MCF 10A (cell line): Measurements from ENCODE around the gene TAAR6. TPM values are rescaled to one million over a fixed set of nuclear protein-coding genes. Genes with fewer than 3 reads are reported as not detected.

Experiments
- Bru-seq: library from RNA; stranded (reverse); fragments of 400-500 nt; gene quantifications from one replicate; lab custom pipeline; 2021; lab: Mats Ljungman, UMichigan
- BruChase-seq, 2 experiments: library from RNA; stranded (reverse); fragments of 400-500 nt; gene quantifications; one replicate each; lab custom pipeline; 2021; lab: Mats Ljungman, UMichigan
- BruUV-seq: library from RNA; stranded (reverse); fragments of 400-500 nt; replicated peaks from 2 replicates; lab custom pipeline; 2021; lab: Mats Ljungman, UMichigan
- CTCF ChIA-PET: fragments of 300-600 bp; sonication (Branson Sonifier 250); formaldehyde crosslinking; extraction: SDS; loops from one replicate; lab custom pipeline; 2021; ENCODE audit warnings: antibody characterized with exemption, inconsistent platforms; lab: Yijun Ruan, JAX
- POLR2A ChIA-PET: fragments of 300-600, 350-650 bp; sonication (Branson Sonifier 250); formaldehyde crosslinking; extraction: SDS; loops from one replicate; lab custom pipeline; 2020; ENCODE audit warnings: antibody characterized with exemption, inconsistent platforms; lab: Yijun Ruan, JAX
- DNase-seq: peaks from one replicate; pipeline ENCODE4 v3.0.0-alpha.2; 2018; ENCODE audit not compliant: unreplicated experiment
- H3K27ac Mint-ChIP-seq: one replicate; pipeline ENCODE4 v1.8.0; 2022; ENCODE audit warnings: mild to moderate bottlenecking, low read depth, mixed read lengths; ENCODE audit not compliant: unreplicated experiment
- H3K27me3 Mint-ChIP-seq: one replicate; pipeline ENCODE4 v1.8.0; 2022; ENCODE audit warnings: mixed read lengths; ENCODE audit not compliant: insufficient read depth, unreplicated experiment
- H3K36me3 Mint-ChIP-seq: one replicate; pipeline ENCODE4 v1.8.0; 2022; ENCODE audit warnings: mild to moderate bottlenecking, moderate library complexity, mixed read lengths; ENCODE audit not compliant: insufficient read depth, unreplicated experiment
- H3K4me1 Mint-ChIP-seq: one replicate; pipeline ENCODE4 v1.8.0; 2022; ENCODE audit warnings: mixed read lengths; ENCODE audit not compliant: insufficient read depth, unreplicated experiment
- H3K4me3 Mint-ChIP-seq: one replicate; pipeline ENCODE4 v1.8.0; 2022; ENCODE audit warnings: mild to moderate bottlenecking, moderate library complexity, mixed read lengths; ENCODE audit not compliant: unreplicated experiment
- H3K9me3 Mint-ChIP-seq: one replicate; pipeline ENCODE4 v1.8.0; 2022; ENCODE audit warnings: mixed read lengths; ENCODE audit not compliant: unreplicated experiment
- intact Hi-C: fragments of 100-400 bp; cut with micrococcal nuclease; formaldehyde crosslinking; loops from 2 replicates; pipeline ENCODE4 v1.14.1; 2022
- long read RNA-seq: library from polyadenylated mRNA; stranded (forward); transcript quantifications from one replicate; pipeline ENCODE4 v2.0.0, GENCODE V29; 2022
- total RNA-seq: library from RNA; stranded (reverse); gene quantifications from 2 replicates; pipeline ENCODE4 v1.2.3, GENCODE V29; 2022
- TF ChIP-seq, protein P1 (sequence below): fragments of 200-600 bp; IDR thresholded peaks from one replicate; pipeline ENCODE4 v1.8.0; 2022; ENCODE audit warnings: antibody characterized with exemption, mild to moderate bottlenecking; ENCODE audit not compliant: unreplicated experiment

TAAR6 gene, protein sequence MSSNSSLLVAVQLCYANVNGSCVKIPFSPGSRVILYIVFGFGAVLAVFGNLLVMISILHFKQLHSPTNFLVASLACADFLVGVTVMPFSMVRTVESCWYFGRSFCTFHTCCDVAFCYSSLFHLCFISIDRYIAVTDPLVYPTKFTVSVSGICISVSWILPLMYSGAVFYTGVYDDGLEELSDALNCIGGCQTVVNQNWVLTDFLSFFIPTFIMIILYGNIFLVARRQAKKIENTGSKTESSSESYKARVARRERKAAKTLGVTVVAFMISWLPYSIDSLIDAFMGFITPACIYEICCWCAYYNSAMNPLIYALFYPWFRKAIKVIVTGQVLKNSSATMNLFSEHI
- total RNA-seq (not detected in 2 replicates), Bru-seq, nascent RNA (not detected), BruChase-seq, experiment 1, labeled RNA remaining after a 6-hour chase (not detected), BruChase-seq, experiment 2, labeled RNA remaining after a 2-hour chase (not detected)
- long read RNA-seq: 0 reads

DNA sequence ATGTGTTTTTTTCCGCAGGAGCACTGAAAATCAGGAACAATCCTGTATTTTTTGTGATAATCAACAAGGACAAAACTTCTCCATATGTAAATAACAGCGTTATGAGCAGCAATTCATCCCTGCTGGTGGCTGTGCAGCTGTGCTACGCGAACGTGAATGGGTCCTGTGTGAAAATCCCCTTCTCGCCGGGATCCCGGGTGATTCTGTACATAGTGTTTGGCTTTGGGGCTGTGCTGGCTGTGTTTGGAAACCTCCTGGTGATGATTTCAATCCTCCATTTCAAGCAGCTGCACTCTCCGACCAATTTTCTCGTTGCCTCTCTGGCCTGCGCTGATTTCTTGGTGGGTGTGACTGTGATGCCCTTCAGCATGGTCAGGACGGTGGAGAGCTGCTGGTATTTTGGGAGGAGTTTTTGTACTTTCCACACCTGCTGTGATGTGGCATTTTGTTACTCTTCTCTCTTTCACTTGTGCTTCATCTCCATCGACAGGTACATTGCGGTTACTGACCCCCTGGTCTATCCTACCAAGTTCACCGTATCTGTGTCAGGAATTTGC lies at the start of gene TAAR6:
TAAR6 (plus strand) TSS at position 102 of the 557 bp plus-strand sequence; CDS start at position 102, 0 bp downstream.
- BruUV-seq: no TSS peak
- ChIA-PET CTCF (no interaction called here), POLR2A (interaction anchor here (0.6 kb wide), 1 partner anchor 500 kb away, joined by 5 read pairs; no protein-coding TSS in a partner anchor)
- peaks cover 95% of the 10 kb centered on the region for H3K27me3 Mint-ChIP-seq
- no peak for DNase-seq
- intact Hi-C loops: no loop called here
- H3K4me3 Mint-ChIP-seq: no peak within 1 kb of the TSS
- no peak within 1 kb of the TSS for H3K27ac Mint-ChIP-seq
- no peaks in the 10 kb centered on the region for H3K4me1 Mint-ChIP-seq
- H3K9me3 Mint-ChIP-seq: no peaks in the 10 kb centered on the region
- no peaks in the 10 kb centered on the region for H3K36me3 Mint-ChIP-seq
- TF ChIP-seq, protein P1, sequence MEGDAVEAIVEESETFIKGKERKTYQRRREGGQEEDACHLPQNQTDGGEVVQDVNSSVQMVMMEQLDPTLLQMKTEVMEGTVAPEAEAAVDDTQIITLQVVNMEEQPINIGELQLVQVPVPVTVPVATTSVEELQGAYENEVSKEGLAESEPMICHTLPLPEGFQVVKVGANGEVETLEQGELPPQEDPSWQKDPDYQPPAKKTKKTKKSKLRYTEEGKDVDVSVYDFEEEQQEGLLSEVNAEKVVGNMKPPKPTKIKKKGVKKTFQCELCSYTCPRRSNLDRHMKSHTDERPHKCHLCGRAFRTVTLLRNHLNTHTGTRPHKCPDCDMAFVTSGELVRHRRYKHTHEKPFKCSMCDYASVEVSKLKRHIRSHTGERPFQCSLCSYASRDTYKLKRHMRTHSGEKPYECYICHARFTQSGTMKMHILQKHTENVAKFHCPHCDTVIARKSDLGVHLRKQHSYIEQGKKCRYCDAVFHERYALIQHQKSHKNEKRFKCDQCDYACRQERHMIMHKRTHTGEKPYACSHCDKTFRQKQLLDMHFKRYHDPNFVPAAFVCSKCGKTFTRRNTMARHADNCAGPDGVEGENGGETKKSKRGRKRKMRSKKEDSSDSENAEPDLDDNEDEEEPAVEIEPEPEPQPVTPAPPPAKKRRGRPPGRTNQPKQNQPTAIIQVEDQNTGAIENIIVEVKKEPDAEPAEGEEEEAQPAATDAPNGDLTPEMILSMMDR: no peak

DNA sequence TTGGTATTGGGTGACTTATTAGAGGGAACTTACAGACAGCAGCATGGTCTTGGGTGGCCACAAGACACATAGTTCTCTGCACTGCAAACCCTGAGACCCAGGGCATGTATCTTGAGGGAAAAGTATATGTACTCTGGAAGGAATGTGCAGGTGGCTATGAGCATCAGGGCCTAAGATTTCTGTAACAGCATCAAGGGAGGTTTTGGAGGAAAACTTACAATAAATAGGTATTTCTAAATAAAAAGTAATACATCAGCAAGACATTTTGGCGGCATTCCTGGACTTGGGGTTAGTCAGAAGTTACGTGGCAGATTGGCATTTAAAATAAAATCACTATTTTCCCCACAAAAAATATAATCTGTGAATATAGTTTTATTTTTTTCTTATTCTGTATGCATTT lies 49.2 kb upstream of the TAAR6 start:
- peak; percentile 8 for DNase-seq
- H3K4me3 Mint-ChIP-seq: no peak overlapping the region
- POLR2A ChIA-PET: no interaction called here
- peaks cover 31% of the 10 kb centered on the region for H3K27me3 Mint-ChIP-seq
- no peaks in the 10 kb centered on the region for H3K4me1 Mint-ChIP-seq
- intact Hi-C loops: no loop called here
- no peaks in the 10 kb centered on the region for H3K9me3 Mint-ChIP-seq
- no peak overlapping the region for H3K27ac Mint-ChIP-seq
- BruUV-seq: no TSS peak
- H3K36me3 Mint-ChIP-seq: no peaks in the 10 kb centered on the region
- TF ChIP-seq, protein P1: no peak
- CTCF ChIA-PET: no interaction called here

DNA sequence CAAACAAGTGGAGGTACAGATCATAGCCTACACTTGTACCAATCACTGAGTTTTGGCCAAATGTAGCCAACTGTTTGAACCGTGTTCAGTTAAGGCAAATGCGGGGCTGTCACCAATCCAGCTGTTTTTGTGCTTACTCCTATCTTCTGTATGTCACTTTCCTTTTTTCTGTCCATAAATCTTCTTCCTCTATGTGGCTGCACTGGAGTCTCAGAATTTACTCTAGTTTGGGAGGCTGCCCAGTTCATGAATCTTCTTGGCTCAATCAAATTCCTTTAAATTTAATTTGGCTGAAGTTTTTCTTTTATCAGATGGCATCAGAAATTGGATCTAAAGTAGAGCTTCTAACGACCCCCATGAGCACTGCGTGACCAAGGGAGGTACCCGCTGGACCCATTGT lies 45.5 kb upstream of the TAAR6 start:
- TF ChIP-seq, protein P1: no peak
- intact Hi-C loops: loop anchor here (5.0 kb wide), 1 partner anchor 288 kb away; the partner anchor contains the start of gene RPS12
- Mint-ChIP-seq H3K36me3 (no peaks in the 10 kb centered on the region), H3K27me3 (peaks cover 31% of the 10 kb centered on the region), H3K4me1 (no peaks in the 10 kb centered on the region), H3K27ac (no peak overlapping the region), H3K9me3 (no peaks in the 10 kb centered on the region), H3K4me3 (no peak overlapping the region)
- CTCF ChIA-PET: interaction anchor here (0.8 to 1.5 kb wide), 5 partner anchors 146 to 300 kb away, joined by 3 to 11 read pairs (median 6); no protein-coding TSS in a partner anchor
- DNase-seq: no peak
- POLR2A ChIA-PET: interaction anchor here (1.4 kb wide), 1 partner anchor 12 kb away, joined by 7 read pairs; the partner anchor contains the start of gene STX7
- no TSS peak for BruUV-seq

DNA sequence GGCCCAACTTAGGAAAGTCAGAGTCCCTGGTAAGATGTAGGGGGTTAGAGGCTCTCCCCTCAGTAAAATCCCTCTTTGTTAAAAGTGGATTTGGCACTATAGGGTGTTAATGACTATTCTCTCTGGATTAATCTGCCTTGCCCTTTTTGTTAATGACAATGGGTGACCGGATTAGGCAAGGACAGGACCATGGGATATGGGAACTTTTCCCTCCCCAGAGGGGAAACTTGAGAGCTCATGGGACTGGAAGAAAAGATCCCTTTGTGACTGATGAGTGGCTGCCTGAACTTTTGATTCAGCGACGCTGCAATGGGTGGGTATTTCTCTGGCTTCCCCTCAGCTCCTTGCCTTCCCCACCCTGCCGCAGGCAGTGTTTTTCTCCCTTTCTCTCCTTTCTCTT lies 44.3 kb upstream of the TAAR6 start:
- DNase-seq: no peak
- CTCF ChIA-PET: interaction anchor here (1.3 to 1.7 kb wide), 4 partner anchors 8 to 244 kb away, joined by 3 to 9 read pairs (median 4); no protein-coding TSS in a partner anchor
- Mint-ChIP-seq H3K4me3 (no peak overlapping the region), H3K4me1 (no peaks in the 10 kb centered on the region), H3K9me3 (no peaks in the 10 kb centered on the region), H3K27ac (no peak overlapping the region), H3K27me3 (peaks cover 31% of the 10 kb centered on the region), H3K36me3 (no peaks in the 10 kb centered on the region)
- TF ChIP-seq, protein P1: no peak
- POLR2A ChIA-PET: interaction anchor here (1.4 kb wide), 1 partner anchor 13 kb away, joined by 7 read pairs; the partner anchor contains the start of gene STX7
- BruUV-seq: no TSS peak
- intact Hi-C loops: loop anchor here (5.0 kb wide), 1 partner anchor 286 kb away; the partner anchor contains the start of gene RPS12
